Activated CD8-positive, alpha-beta T cell treated with anti-CD3 and anti-CD28 coated beads, Interleukin-2, amount 10 ng/mL, durations not matched to agents 7 days and 5 days (primary cell): ENCODE results near the gene SDK2. TPM values are rescaled to one million over a fixed set of nuclear protein-coding genes. Genes with fewer than 3 reads are reported as not detected.

Experiments
- ATAC-seq: fragments of 150-1000 bp; cut with Tn5 transposase; one replicate; pipeline ENCODE4 v1.10.0; 2021; ENCODE audit warnings: moderate library complexity
- CTCF ChIA-PET: fragments of 350-600 bp; sonication (Branson Sonifier 250); formaldehyde crosslinking; loops from one replicate; lab custom pipeline; 2021; ENCODE audit warnings: antibody characterized with exemption; lab: Charles Lee
- POLR2A ChIA-PET: fragments of 350-600 bp; sonication (Branson Sonifier 250); formaldehyde crosslinking; loops from one replicate; lab custom pipeline; 2021; ENCODE audit warnings: antibody characterized with exemption; lab: Charles Lee
- DNase-seq: peaks from one replicate; pipeline ENCODE4 v3.0.0-alpha.2; 2020
- H3K27ac Mint-ChIP-seq: one replicate; pipeline ENCODE4 v1.8.0; 2021; ENCODE audit warnings: mild to moderate bottlenecking, mixed read lengths
- H3K27me3 Mint-ChIP-seq: one replicate; pipeline ENCODE4 v1.8.0; 2021; ENCODE audit warnings: low read depth, mixed read lengths
- H3K36me3 Mint-ChIP-seq: one replicate; pipeline ENCODE4 v1.8.0; 2021; ENCODE audit warnings: low read depth, mixed read lengths
- H3K4me1 Mint-ChIP-seq: one replicate; pipeline ENCODE4 v1.8.0; 2021; ENCODE audit warnings: low read depth, mixed read lengths
- H3K4me3 Mint-ChIP-seq: one replicate; pipeline ENCODE4 v1.8.0; 2021; ENCODE audit warnings: mild to moderate bottlenecking, mixed read lengths
- H3K9me3 Mint-ChIP-seq: one replicate; pipeline ENCODE4 v1.8.0; 2022; ENCODE audit warnings: mixed read lengths; ENCODE audit not compliant: insufficient read depth
- total RNA-seq, 2 experiments: library from RNA; stranded (reverse); gene quantifications; one replicate each; pipeline ENCODE4 v1.2.3, GENCODE V29; 2021

Gene SDK2
- total RNA-seq, 2 experiments from 2014 or later = 18.4 to 20.0 TPM

DNA sequence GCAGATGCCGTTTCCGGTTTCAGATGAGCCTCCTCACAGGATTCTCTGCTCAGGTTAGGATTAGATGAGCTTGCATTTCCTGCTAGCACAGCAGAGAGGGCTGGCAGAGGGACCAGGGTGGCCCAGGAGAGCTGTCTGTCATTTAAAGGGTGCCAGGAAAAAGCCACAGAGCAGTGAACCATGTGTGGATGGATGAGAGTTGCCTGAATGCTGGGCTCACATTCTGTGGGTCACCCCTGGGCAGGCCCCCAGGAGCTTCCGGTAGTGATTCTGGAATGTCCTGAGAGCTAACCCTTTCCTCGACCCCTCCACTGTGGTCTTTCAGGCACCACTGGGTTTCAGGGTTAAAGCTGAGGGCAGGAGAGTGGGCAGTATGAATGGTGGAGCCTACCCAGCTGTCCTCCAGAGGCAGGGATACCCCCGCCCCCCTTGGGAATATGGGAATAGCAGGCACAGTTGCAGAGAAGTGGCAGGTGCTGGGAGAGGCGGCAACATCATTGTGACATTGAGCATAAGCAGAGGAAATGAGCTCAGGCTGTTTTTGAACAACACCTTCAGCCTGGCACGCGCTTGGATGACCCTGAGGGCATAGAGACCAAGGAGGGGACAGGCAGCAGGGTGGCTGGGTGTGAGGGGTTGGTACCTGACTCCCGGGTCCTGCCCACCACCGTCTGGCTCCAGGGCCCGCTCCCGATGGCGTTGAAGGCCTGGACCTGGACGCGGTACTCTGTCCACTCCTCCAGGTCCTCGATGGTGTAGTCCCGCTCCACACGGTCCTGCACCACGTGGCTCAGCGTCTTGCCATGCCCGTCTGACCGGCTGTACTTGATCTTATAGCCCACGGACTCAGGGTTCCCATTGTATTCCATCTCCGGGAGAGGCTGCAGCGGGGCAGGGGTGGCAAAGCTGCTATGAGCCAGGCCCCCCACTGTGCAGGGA is 249.5 kb downstream of the SDK2 start:
- Mint-ChIP-seq H3K4me1 (no peaks in the 10 kb centered on the region), H3K4me3 (no peak overlapping the region), H3K27me3 (no peaks in the 10 kb centered on the region), H3K36me3 (no peaks in the 10 kb centered on the region), H3K27ac (no peak overlapping the region), H3K9me3 (no peaks in the 10 kb centered on the region)
- ChIA-PET POLR2A (no interaction called here), CTCF (no interaction called here)
- ATAC-seq = no peak
- no peak for DNase-seq

DNA sequence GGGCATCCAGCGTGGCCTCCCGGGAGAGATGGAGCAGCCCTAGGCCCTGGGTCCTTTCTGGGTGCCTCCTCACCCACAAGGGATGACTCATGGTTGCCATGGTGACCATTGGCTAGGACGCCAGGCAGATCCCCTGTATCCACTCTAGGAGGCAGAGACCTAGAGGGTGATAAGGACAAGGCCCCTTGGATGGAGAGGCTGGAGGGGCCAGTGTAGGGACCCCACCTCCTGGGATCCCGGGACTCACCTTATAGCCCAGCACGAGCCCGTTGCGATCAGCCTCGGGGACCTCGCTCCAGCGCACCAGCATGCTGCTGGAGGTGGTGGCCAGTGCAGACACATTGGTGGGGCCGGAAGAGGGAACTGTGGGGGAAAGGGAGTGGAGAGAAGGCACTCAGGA is 250.3 kb downstream of the SDK2 start:
- Mint-ChIP-seq H3K4me3 (no peak overlapping the region), H3K27ac (no peak overlapping the region), H3K9me3 (no peaks in the 10 kb centered on the region), H3K27me3 (no peaks in the 10 kb centered on the region), H3K36me3 (no peaks in the 10 kb centered on the region), H3K4me1 (no peaks in the 10 kb centered on the region)
- ChIA-PET CTCF (interaction anchor here (1.5 kb wide), 1 partner anchor 24 kb away, joined by 3 read pairs; no protein-coding TSS in a partner anchor), POLR2A (no interaction called here)
- ATAC-seq (no peak), DNase-seq (no peak)

DNA sequence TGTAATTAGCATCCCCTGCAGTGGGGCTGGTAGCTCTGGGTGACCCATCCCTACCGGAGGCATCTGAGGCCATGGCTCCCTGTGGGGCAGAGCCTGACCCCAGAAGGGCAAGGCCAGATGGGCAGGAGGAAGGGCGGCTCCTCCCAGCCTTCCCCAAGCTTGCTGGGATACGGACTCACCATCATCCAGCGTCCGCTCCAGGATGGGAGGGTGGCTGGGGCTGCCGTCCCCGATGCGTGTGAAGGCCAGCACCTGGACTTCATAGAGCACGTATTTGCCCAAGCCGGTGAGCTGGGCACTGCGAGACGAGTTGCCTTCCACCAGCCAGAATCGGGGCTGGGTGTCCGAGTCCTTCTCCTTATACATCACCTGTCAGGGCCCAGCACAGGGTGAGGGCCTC is 250.9 kb downstream of the SDK2 start:
- DNase-seq = no peak

DNA sequence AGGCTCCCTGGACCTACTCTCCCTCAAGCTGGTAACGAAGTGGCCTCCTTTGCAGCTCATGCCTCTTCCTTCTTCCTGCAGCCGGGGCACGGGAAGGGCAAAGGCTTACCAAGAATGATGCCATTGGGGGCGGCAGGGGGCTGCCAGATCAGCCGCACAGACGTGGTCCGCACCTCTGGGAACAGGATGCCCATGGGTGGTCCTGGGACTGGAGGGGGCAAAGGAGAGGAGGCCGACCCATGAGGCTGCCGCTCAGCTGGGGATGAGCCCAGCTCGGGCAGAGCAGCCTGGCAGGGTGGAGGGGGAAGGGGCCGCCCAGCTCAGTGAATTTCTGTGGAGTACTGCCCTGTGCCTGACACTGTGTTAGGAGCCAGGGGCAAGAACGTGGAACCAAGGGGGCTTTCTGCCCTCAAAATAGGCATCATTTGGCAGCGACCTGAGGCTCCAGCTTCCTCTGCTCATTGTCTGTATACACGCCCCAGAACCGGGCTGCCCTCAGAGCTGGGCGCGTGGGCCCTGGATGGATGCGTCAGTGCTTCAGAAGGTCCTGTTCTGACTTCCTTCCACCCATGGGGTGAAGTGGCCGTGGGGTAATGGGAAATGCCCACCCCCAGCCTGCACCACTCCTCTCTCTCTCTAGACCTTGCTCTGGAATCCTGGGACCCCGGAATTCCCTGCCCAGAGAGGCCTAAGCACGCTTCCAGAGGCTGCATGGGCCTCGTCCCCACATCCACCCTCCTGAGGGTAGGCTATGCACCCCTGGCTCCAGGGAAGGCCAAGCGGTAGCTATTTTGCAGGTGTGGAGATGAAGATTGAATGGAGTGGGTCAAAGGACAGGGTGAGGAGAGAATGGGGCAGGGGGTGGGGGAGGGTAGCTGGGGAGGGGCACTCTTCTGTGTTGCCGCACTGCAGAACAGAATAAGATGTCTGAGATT is 252.6 kb downstream of the SDK2 start:
- Mint-ChIP-seq H3K4me3 (no peak overlapping the region), H3K27ac (no peak overlapping the region), H3K36me3 (no peaks in the 10 kb centered on the region), H3K9me3 (no peaks in the 10 kb centered on the region), H3K27me3 (no peaks in the 10 kb centered on the region), H3K4me1 (no peaks in the 10 kb centered on the region)
- DNase-seq (no peak), ATAC-seq (no peak)
- ChIA-PET CTCF (interaction anchor here (0.8 kb wide), 1 partner anchor 22 kb away, joined by 3 read pairs; no protein-coding TSS in a partner anchor), POLR2A (no interaction called here)

More for the DNA sequence above, 250.9 kb downstream of the SDK2 start:
- Mint-ChIP-seq H3K4me1 (no peaks in the 10 kb centered on the region), H3K4me3 (no peak overlapping the region), H3K36me3 (no peaks in the 10 kb centered on the region), H3K9me3 (no peaks in the 10 kb centered on the region), H3K27me3 (no peaks in the 10 kb centered on the region), H3K27ac (no peak overlapping the region)
- ChIA-PET CTCF (interaction anchor here (1.5 kb wide), 1 partner anchor 23 kb away, joined by 3 read pairs; no protein-coding TSS in a partner anchor), POLR2A (no interaction called here)
- no peak for ATAC-seq

DNA sequence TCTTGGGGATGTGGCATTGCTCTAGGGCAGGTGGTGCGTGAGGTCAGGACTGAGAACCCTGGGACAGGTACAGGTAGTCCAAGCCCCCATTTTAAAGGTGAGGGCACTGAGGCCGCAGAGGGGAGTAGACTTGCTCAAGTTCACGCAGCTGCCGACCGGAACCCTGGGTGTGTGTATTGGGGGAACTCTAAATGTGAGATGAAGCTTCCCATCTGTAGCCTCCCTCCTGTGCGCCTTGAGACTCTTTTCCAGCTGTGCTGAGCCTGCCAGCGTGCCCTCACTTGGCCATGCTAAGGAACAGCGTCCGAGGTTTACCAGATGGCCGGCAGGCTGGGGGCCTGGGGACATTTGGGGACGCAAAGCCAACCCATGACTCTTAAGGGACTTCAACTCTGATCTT is 253.4 kb downstream of the SDK2 start:
- Mint-ChIP-seq H3K27me3 (no peaks in the 10 kb centered on the region), H3K4me1 (no peaks in the 10 kb centered on the region), H3K9me3 (no peaks in the 10 kb centered on the region), H3K36me3 (no peaks in the 10 kb centered on the region), H3K4me3 (no peak overlapping the region), H3K27ac (no peak overlapping the region)
- DNase-seq = no peak
- POLR2A ChIA-PET = no interaction called here
- no peak for ATAC-seq
- CTCF ChIA-PET = no interaction called here

DNA sequence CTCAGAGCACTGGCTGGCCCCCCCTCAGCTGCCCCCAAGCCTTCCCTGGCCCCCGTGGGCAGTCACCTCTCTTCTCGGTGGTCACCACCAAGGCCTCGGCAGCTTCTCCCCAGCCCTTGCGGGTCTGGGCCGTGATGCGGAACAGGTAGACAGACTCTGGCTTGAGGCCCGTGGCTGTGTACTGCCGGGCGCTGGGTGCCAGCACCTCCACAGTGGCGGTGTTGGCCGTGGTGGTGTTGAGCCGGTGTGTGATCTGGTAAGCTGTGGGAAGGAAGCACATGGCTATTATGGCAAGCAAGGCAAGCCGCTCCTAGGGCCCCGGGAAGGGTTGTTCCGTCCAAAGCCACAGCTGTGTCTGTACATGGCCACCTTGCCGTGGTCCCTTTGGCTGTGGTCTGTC is 254.0 kb downstream of the SDK2 start:
- ATAC-seq = no peak
- Mint-ChIP-seq H3K4me3 (no peak overlapping the region), H3K27ac (no peak overlapping the region), H3K36me3 (peaks cover 3% of the 10 kb centered on the region), H3K9me3 (no peaks in the 10 kb centered on the region), H3K27me3 (no peaks in the 10 kb centered on the region), H3K4me1 (no peaks in the 10 kb centered on the region)
- ChIA-PET CTCF (no interaction called here), POLR2A (no interaction called here)
- DNase-seq = no peak

DNA sequence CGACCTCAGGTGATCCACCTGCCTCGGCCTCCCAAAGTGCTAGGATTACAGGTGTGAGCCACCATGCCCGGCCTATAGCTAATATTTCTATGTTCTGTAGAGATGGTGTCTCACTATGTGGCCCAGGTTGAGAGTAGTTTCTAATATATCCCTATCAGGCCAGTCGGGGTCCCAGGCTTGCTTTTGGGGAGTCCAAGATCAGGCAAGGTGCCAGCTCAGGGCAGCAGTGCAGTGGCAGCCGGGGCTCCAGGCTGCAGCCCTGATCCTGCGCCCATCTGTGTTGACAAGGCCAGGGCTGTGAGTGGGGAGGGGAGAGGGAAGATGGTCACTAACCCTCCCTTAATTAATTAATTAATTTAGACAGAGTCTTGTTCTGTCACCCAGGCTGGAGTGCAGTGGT is 254.8 kb downstream of the SDK2 start:
- Mint-ChIP-seq H3K36me3 (peaks cover 3% of the 10 kb centered on the region), H3K9me3 (no peaks in the 10 kb centered on the region), H3K27me3 (no peaks in the 10 kb centered on the region), H3K27ac (no peak overlapping the region), H3K4me3 (no peak overlapping the region), H3K4me1 (no peaks in the 10 kb centered on the region)
- ChIA-PET CTCF (interaction anchor here (1.4 kb wide), 1 partner anchor 19 kb away, joined by 5 read pairs; no protein-coding TSS in a partner anchor), POLR2A (no interaction called here)
- DNase-seq (no peak), ATAC-seq (no peak)

DNA sequence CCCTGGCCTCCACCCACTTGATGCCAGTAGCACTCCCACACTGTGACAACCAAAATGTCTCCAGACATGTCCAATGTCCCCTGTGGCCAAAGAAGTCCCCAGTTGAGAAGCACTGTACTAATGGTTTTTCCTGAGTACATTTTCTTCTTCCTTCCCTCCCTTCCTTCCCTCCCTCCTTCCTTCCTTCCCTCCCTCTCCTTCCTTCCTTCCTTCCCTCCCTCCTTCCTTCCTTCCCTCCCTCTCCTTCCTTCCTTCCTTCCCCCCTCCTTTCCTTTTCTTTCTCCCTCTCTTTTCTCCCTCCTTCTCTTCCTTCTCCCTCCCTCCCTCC is 255.7 kb downstream of the SDK2 start:
- H3K27ac Mint-ChIP-seq = no peak overlapping the region
- ATAC-seq (no peak), DNase-seq (no peak)
- CTCF ChIA-PET = interaction anchor here (1.4 kb wide), 1 partner anchor 19 kb away, joined by 5 read pairs; no protein-coding TSS in a partner anchor
- H3K27me3 Mint-ChIP-seq = no peaks in the 10 kb centered on the region
- no peaks in the 10 kb centered on the region for H3K9me3 Mint-ChIP-seq
- POLR2A ChIA-PET = no interaction called here
- no peak overlapping the region for H3K4me3 Mint-ChIP-seq
- H3K4me1 Mint-ChIP-seq = no peaks in the 10 kb centered on the region
- peaks cover 3% of the 10 kb centered on the region for H3K36me3 Mint-ChIP-seq

DNA sequence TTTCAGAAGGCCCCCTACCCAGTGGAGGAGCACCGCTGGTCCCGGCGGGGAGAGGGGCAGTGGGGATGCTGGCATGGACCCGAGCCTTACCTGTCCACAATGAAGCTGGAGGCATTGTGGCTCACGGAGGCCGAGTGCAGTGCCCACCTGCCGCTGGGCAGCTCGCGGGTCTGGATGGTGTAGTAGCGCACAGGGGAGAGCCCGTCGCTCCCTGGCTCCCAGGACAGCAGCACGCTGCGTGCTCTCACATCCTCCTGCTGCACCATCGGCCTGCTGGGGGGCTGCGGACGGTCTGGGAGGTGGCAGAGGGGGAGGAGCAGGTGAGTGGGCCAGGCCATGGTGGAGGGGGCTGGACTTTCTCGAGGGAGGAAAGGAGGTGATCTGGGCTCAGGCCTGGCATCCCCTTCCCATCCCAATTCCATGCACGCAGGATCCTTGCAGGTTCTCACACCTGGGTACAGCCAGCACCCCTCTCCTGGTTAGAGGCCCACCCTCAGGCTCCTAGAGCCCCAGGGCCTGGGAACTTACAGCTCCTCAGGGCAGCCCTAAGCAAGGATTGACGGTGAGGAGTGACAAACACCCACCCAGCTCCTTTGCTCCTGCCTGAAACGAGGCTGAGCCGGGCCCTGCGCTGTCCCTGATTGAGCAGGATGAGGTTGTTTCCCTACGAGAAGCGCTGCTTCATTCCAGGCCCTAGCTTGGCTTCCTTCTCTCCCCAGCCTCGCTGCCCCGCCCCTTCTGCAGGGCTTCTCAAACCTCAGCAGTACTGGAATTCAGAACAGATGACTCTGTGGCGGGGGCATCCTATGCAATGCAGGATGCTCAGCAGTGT is 256.3 kb downstream of the SDK2 start:
- H3K27ac Mint-ChIP-seq = no peak overlapping the region
- H3K4me3 Mint-ChIP-seq = no peak overlapping the region
- H3K36me3 Mint-ChIP-seq = peaks cover 3% of the 10 kb centered on the region
- no peaks in the 10 kb centered on the region for H3K9me3 Mint-ChIP-seq
- CTCF ChIA-PET = interaction anchor here (1.2 to 1.4 kb wide), 2 partner anchors 18 kb away, joined by 3 to 5 read pairs; no protein-coding TSS in a partner anchor
- no peak for ATAC-seq
- no peaks in the 10 kb centered on the region for H3K27me3 Mint-ChIP-seq
- POLR2A ChIA-PET = no interaction called here
- DNase-seq = no peak
- no peaks in the 10 kb centered on the region for H3K4me1 Mint-ChIP-seq

DNA sequence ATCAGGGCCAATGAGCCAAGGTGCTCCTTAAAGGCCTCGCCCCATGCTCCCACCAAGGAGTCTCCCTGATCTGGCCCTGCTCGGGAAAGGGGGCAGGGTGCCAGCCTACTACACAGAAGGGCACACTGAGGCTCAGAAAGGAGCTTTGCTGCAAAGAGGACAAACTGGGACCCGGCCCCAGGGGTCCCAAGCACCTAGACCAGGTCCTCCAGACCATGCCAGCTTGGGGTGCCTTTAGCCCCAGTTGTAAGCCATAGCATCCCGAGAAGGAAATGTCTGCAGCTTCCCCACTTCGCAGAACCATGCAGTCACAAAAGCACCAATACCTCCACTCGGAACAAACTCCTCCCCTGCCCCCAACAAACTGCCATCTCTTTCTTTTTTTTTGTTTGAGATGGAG is 257.7 kb downstream of the SDK2 start:
- DNase-seq = no peak
- Mint-ChIP-seq H3K27me3 (no peaks in the 10 kb centered on the region), H3K27ac (no peak overlapping the region), H3K9me3 (no peaks in the 10 kb centered on the region), H3K36me3 (peaks cover 3% of the 10 kb centered on the region), H3K4me3 (no peak overlapping the region), H3K4me1 (no peaks in the 10 kb centered on the region)
- no peak for ATAC-seq
- ChIA-PET CTCF (interaction anchor here (0.5 to 1.2 kb wide), 2 partner anchors 17 to 166 kb away, joined by 3 read pairs; no protein-coding TSS in a partner anchor), POLR2A (no interaction called here)

DNA sequence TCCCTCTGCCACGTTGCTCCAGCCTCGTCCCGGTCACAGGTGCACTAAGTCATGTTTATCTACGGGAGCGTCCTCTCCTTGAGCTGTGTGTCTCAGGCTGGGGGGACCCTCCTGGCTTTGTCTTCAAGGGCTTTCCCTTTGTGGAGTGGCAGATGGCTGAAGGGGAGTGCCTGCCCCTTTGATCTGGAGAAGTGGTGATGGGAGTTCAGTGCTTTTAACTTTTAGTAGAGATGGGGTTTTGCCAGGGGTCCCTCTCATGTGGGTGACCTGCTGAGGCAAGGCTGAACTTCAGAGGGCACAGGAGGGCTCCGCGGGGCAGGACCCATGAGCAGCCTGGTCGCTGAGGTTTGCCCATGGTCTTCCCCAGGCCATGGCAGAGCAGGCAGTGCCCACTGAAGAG is 259.3 kb downstream of the SDK2 start:
- H3K27ac Mint-ChIP-seq = no peak overlapping the region
- H3K4me3 Mint-ChIP-seq = no peak overlapping the region
- H3K4me1 Mint-ChIP-seq = no peaks in the 10 kb centered on the region
- no peak for ATAC-seq
- peaks cover 3% of the 10 kb centered on the region for H3K36me3 Mint-ChIP-seq
- no peaks in the 10 kb centered on the region for H3K27me3 Mint-ChIP-seq
- H3K9me3 Mint-ChIP-seq = no peaks in the 10 kb centered on the region
- CTCF ChIA-PET = interaction anchor here (1.0 kb wide), 1 partner anchor 15 kb away, joined by 3 read pairs; no protein-coding TSS in a partner anchor
- POLR2A ChIA-PET = no interaction called here
- DNase-seq = no peak
